Measurements from ENCODE around the gene ARAP1.
A peak's percentile ranks its signal among the peaks of the same experiment; 100 is the strongest.

Gene ARAP1

DNA sequence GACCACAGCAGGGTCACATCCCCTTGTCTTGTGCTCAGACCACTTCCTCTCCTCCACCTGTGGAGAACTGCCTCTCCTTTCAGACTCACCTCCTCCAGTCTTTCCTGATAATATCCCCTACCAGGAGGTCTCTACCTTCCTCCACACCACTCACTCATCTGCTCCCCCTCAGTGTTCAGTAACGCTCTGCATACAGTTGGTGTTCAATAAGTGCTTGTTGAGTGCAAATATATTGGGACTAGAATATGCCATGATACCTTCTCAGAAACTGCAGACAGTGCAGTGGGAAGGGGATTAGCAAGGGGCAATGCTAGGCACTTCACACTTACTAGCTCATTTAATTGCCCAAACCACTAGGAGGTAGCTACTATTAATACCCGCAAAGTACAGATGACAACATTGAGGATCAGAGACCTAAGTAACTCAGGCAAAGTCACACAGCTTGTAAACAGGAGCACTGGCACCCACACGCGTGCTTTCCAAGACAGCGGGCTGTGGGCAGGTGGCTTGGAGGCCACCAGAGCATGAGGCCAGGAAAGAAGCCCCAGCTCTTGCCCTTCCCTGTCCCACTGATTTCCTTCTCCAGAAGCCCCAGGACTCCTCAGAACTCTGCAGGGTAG, 69.9 kb downstream of the ARAP1 start:
- no peak for DNase-seq (ENCODE audit: low read depth in 1 of 2, low spot score in 1 of 2)
- TF ChIP-seq JUND (IDR thresholded peaks at IDR 0.05; ENCODE audit: low read depth), result no peak
- in situ Hi-C loops (cut with HindIII; ENCODE audit: low pct_unique_long_range_greater_than_20kb, low sequenced_read_pairs), result no loop called here

DNA sequence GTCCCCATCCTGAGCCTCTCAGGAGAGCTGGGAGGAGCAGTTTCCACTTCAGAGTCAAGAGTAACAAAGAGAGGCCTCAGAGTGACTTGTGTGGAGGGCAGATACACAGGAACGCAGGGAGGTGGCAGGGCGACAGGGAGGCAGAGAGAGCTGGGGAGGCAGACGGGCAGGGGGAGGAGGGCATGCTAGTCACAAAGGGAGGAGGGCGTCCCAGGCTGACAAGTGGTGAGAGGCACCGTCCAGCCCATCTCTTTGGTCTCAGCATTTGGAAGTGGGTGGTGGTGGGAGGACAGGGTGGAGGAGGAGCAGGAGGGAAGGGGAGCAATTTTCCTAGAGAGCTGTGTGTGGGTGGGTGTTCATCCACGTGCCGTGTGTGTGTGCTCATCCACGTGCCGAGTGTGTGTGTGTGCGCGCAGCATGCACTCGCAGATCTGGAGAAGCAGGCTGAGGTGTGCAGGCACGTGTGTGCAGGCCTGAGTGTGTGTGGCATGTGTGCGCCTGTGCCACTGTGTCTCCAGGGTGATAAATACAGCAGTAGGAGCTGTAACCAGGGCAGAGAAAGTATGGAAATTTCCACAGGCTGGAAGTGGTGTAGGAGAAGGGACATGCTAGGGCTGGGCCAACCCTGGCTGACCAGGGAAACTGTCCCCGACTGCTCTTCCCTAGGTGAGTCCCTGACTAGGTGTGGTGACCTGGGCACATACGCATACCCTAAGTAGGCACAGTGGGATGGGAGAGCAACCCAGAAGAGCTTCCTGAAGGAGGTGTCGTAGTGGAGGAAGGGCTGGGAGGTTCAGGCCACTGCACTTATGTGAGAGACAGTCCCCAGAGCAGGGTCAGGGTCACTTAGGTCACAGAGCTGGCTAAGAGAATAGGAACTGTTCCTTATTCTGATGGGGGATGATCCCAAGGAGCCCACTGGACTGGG, 70.7 kb downstream of the ARAP1 start:
- peak in 1 of 2 experiments; percentile 22 for DNase-seq (ENCODE audit: low read depth in 1 of 2, low spot score in 1 of 2)
- in situ Hi-C loops (cut with HindIII; ENCODE audit: low pct_unique_long_range_greater_than_20kb, low sequenced_read_pairs), result no loop called here

DNA sequence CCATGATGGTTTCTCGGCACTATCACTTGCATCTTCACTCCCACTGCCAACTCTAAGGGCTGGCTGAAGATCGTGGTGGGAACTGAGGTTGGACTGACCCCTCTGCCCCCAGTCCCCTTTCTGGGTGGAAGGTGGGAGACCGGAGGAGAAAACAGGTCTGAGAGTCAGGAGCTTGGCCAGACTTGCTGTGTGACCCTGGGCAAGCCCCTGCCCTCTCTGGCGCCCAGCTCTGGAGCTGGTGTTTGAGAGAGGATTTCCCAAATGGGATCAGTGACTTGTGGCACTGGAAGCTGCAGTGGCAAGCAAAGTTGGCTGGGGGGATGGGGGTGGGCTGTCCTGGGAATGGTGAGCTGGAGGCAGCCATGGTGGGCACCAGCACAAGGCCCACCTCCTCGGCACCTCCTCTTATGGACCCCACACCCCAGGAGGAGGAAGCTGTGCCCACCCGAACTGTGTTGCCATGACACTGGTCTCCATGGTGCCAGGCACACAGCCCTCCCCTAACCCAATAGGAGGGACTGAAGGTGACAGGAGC, 71.5 kb downstream of the ARAP1 start:
- no peak for DNase-seq (ENCODE audit: low read depth in 1 of 2, low spot score in 1 of 2)
- no peak for TF ChIP-seq JUND (IDR thresholded peaks at IDR 0.05; ENCODE audit: low read depth)
- in situ Hi-C loops (cut with HindIII; ENCODE audit: low pct_unique_long_range_greater_than_20kb, low sequenced_read_pairs), result no loop called here

More for the DNA sequence above, 70.7 kb downstream of the ARAP1 start:
- no peak for TF ChIP-seq JUND (IDR thresholded peaks at IDR 0.05; ENCODE audit: low read depth)

DNA sequence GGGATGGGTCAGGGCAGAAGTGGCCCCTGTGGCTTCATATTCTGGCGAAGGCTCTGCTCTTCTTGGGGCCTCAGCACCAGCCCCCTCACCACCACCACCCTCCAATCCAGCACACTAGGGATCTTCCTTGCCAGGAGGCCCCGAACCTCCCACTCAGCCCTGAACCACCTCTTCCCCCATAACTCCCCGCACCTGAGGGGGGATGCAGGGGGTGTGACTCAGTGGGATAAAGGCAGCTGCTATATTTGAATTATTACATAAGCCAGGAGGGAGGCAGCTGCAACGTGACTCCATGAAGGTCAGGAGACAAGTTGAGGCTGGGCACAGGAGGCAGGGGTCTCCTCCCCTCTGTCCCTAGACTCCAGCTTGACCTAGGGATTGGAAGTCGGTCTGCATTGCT, 72.3 kb downstream of the ARAP1 start:
- no peak for DNase-seq (ENCODE audit: low read depth in 1 of 2, low spot score in 1 of 2)
- in situ Hi-C loops (cut with HindIII; ENCODE audit: low pct_unique_long_range_greater_than_20kb, low sequenced_read_pairs), result no loop called here
- TF ChIP-seq JUND (IDR thresholded peaks at IDR 0.05; ENCODE audit: low read depth), result no peak

DNA sequence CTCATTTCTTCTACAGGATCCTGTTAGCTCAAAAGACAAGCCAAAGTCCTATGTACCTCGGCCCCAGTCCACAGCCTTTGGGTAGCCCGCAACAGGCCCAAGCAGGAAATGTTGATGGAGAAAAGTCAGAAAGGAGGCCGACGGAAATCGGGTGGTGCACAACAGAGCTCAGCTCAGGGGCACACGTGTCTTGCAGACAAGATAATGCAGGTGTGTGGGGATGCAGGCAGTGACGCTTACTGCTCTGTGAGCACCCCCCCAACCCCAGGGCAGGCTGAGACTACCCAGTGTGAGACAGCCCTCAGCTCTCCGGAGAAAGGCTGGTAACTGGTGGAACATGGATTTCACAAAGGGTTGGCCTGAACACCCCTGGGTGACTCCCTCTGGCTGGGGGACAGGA, 73.7 kb downstream of the ARAP1 start:
- DNase-seq (ENCODE audit: low read depth in 1 of 2, low spot score in 1 of 2), result no peak
- in situ Hi-C loops (cut with HindIII; ENCODE audit: low pct_unique_long_range_greater_than_20kb, low sequenced_read_pairs), result no loop called here
- TF ChIP-seq JUND (IDR thresholded peaks at IDR 0.05; ENCODE audit: low read depth), result no peak

DNA sequence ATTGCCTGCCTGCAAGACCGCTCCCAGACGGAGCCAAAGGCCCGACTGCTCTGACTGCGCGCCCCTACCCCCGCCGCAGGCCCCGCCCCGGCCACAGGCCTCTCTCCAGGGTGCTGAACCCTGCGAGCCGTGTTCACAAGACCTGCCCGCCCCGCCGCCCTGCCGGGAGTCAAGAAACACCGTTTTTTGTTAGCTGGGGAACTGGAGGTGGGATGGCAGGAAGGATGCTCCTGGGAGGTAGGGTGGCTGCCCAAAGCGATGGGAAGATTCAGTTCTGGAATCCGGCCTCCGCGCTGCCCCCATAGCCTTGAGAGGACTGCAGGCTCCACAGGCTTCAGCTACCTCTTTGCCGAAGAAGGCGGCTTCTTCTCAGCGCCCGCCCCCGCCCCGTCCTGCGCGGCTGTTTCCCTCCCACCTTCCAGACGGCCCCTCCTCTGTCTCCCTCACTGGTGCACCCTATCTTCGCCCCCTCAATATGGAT, 75.3 kb downstream of the ARAP1 start:
- in situ Hi-C loops (cut with HindIII; ENCODE audit: low pct_unique_long_range_greater_than_20kb, low sequenced_read_pairs), result no loop called here
- DNase-seq (ENCODE audit: low read depth in 1 of 2, low spot score in 1 of 2), result peak; percentile 75 to 95
- no peak for TF ChIP-seq JUND (IDR thresholded peaks at IDR 0.05; ENCODE audit: low read depth)

DNA sequence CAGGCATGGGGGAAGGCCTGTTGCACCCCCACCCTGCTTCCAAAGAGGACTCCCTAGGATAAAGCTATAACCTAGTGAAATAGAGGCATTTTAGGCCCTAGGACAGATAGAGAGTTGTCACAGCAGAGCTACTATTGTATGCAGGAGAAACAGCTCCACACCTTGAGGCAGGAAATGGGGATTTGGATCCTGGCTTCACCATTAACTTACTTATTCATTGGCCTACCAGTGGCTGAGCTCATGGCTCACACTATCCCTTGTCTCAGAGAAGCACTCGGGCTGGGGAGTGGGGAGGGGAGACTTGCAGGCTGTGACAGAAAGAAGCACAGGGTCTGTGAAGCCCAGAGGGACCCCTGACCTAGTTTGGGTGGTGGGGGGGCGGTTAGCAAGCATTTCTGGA, 77.0 kb downstream of the ARAP1 start:
- no peak for DNase-seq (ENCODE audit: low read depth in 1 of 2, low spot score in 1 of 2)
- in situ Hi-C loops (cut with HindIII; ENCODE audit: low pct_unique_long_range_greater_than_20kb, low sequenced_read_pairs), result no loop called here
- TF ChIP-seq JUND (IDR thresholded peaks at IDR 0.05; ENCODE audit: low read depth), result no peak

DNA sequence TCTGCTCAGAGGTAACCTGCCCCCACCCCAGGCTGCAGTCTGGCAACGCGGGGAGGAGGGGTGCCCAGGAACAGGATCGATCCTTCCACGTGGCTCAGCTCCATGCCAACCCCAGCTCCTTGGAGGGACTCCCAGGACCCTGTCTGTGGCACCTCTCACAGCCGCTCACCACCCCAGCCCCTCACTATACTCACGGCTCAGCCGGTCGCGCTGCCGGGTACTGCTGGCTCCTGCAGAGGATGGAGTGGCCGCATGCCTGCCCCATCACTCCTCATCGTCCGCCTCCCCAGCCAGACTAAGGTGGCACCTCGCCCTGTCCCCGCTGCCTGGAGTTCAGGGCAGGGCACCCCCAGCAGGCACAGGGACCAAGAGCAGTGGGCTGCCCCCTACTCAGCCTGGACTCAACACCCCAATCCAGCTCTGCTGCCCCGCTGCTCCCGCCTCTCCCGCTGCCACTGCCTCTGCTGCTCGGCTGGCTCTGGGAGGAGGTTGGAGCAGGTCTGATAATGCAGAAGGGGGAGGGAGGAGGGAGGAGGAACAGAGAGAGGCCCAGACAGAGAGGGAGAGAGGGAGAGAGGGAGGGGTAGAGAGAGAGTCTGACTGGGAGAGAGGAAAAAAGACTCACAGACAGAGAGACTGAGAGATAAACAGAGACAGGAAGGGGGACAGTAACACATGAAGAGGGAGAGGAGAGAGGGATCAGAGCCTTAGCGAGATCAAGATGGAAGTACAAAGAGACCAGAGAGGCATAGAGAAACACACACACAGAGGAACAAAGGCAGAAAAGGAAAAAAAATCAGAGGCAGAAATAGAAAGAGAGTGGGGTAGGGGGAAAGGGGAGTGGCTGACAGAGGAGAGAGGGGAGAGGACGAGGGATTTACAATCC, 78.0 kb downstream of the ARAP1 start, which contains the start of gene PDE2A:
Gene PDE2A (minus strand): TSS at position 480 of the 886 bp plus-strand sequence. CDS start 215 bp downstream, at position 265.
- no peak for DNase-seq (ENCODE audit: low read depth in 1 of 2, low spot score in 1 of 2)
- in situ Hi-C loops (cut with HindIII; ENCODE audit: low pct_unique_long_range_greater_than_20kb, low sequenced_read_pairs), result no loop called here
- TF ChIP-seq JUND (IDR thresholded peaks at IDR 0.05; ENCODE audit: low read depth), result no peak

DNA sequence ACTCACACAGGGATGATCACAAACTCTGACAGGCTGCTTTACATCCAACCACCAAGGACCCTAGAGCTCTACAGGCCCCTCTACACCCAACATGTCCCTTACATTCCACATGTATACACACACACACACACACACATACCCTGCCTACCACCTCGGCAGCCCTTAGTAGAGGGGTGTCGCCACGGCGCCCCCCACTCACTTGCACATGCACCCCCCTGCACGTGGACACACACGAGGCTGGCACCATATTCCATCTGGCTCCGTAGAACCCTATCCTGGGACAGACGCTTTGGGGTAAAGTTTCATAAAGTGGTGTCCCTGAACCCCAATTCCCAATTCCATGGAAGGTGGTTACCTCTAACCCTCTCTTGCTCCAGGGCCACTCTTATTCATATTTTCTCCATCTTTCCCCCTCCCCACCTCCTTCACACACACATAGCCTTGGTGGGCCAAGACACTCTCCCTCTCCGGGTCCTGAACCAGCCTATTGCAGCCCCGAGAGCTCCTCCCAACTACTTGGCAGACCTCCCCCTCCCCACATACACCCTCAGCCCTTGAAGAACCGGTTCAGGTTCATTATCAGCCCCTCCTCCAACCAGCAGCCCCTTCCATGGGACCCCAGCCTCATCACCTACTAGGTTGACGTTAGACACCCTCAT, 78.8 kb downstream of the ARAP1 start:
- no peak for TF ChIP-seq JUND (IDR thresholded peaks at IDR 0.05; ENCODE audit: low read depth)
- peak in 1 of 2 experiments; percentile 33 for DNase-seq (ENCODE audit: low read depth in 1 of 2, low spot score in 1 of 2)
- in situ Hi-C loops (cut with HindIII; ENCODE audit: low pct_unique_long_range_greater_than_20kb, low sequenced_read_pairs), result no loop called here

DNA sequence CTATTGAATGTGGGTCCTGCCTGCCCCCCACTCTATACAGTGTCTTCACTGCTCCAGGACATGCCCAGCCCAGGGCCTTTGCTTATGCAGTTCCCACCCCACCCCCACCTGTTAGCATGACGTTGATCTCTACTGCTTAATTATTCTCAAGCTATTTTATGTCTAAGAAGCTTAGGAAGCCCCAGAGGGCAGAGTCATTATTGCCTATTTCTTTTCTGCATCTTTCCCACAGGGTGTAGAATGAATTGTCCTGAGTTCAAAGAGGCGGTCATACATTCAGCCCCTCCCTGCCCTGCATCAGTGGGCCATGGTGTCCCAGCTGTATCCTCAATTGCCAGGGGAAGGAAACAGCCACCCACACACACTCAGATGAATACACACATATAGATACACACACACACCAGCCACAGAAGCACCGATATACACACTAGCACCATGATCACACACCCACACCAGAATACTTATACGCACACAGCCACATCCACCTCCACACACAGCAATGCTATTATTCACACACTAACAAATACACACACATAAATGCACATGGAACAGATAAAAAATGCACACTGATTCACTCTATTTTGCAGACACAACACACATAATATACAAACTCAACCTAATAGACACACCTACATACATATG, 79.5 kb downstream of the ARAP1 start:
- DNase-seq (ENCODE audit: low read depth in 1 of 2, low spot score in 1 of 2), result no peak
- in situ Hi-C loops (cut with HindIII; ENCODE audit: low pct_unique_long_range_greater_than_20kb, low sequenced_read_pairs), result no loop called here

More for the DNA sequence above, 79.5 kb downstream of the ARAP1 start:
- TF ChIP-seq JUND (IDR thresholded peaks at IDR 0.05; ENCODE audit: low read depth), result no peak
